H1 (cell line): Measurements from ENCODE around the gene ADAMTS3. TPM values are rescaled to one million over a fixed set of nuclear protein-coding genes. Genes with fewer than 3 reads are reported as not detected.

Experiments used
- CTCF ChIA-PET: fragments of 300-600 bp; sonication (Branson Sonifier 250); formaldehyde crosslinking; loops from one replicate; lab custom pipeline; 2021; ENCODE audit not compliant: partially characterized antibody; lab: Charles Lee
- POLR2A ChIA-PET: fragments of 300-600 bp; sonication (Branson Sonifier 250); formaldehyde crosslinking; loops from one replicate; lab custom pipeline; 2021; ENCODE audit warnings: inconsistent platforms; ENCODE audit not compliant: partially characterized antibody; lab: Charles Lee
- DNase-seq, 2 experiments: peaks; one replicate each; pipeline versions ENCODE4 v3.0.0 to v3.0.0-alpha.2; 2010 to 2022; ENCODE audit warnings: low spot score in 2 of 2, low read depth in 1 of 2, mixed read lengths in 1 of 2
- FAIRE-seq: peaks from 2 replicates; lab custom pipeline; 2011; peaks lifted over from hg19 to GRCh38; lab: Jason Lieb, UNC
- H2AFZ ChIP-seq: 2 replicates; pipeline ENCODE4 v1.8.1; 2012; ENCODE audit warnings: low read length, inconsistent platforms
- H2AK5ac ChIP-seq: 2 replicates; pipeline ENCODE4 v1.6.1; 2013; ENCODE audit warnings: low read depth, low read length
- H2BK120ac ChIP-seq: replicated peaks from 2 replicates; pipeline ENCODE3; 2013; ENCODE audit warnings: low read depth, low read length, inconsistent platforms
- H2BK12ac ChIP-seq: 2 replicates; pipeline ENCODE4 v1.6.1; 2013; ENCODE audit warnings: low read depth, low read length
- H2BK15ac ChIP-seq: 2 replicates; pipeline ENCODE4 v1.6.1; 2013; ENCODE audit warnings: low read length
- H2BK20ac ChIP-seq: 2 replicates; pipeline ENCODE4 v1.6.1; 2013; ENCODE audit warnings: low read length
- H2BK5ac ChIP-seq: 2 replicates; pipeline ENCODE4 v1.6.1; 2013; ENCODE audit warnings: low read depth, low read length
- H3K14ac ChIP-seq: 2 replicates; pipeline ENCODE4 v1.6.1; 2013; ENCODE audit warnings: inconsistent platforms; ENCODE audit not compliant: insufficient read length
- H3K18ac ChIP-seq: 2 replicates; pipeline ENCODE4 v1.6.1; 2013; ENCODE audit warnings: low read length; ENCODE audit errors: extremely low read depth
- H3K23ac ChIP-seq: 2 replicates; pipeline ENCODE4 v1.6.1; 2013; ENCODE audit warnings: inconsistent platforms; ENCODE audit not compliant: insufficient read length
- H3K23me2 ChIP-seq: 2 replicates; pipeline ENCODE4 v1.6.1; 2013; ENCODE audit warnings: low read depth, low read length
- H3K27ac ChIP-seq: 2 replicates; pipeline ENCODE4 v1.6.1; 2011; ENCODE audit warnings: low read depth, low read length, inconsistent platforms
- H3K27me3 ChIP-seq, 4 experiments: replicated peaks in 1 of 4; 1 replicate in 1 of 4; 2 replicates in 3 of 4; pipeline versions ENCODE4 v1.6.1 to v1.8.1; 2011 to 2013; ENCODE audit warnings: low read length in 3 of 4, mild to moderate bottlenecking in 3 of 4, inconsistent platforms in 2 of 4, mixed read lengths in 2 of 4, moderate library complexity in 1 of 4; ENCODE audit not compliant: control insufficient read depth in 3 of 4, insufficient read depth in 3 of 4; ENCODE audit errors: extremely low read depth in 1 of 4
- H3K36me3 ChIP-seq, 4 experiments: 2 replicates each; pipeline versions ENCODE4 v1.6.1 to v1.8.1; 2011 to 2013; ENCODE audit warnings: mild to moderate bottlenecking in 4 of 4, low read length in 3 of 4, moderate library complexity in 2 of 4, control low read depth in 1 of 4, inconsistent platforms in 1 of 4; ENCODE audit not compliant: insufficient read depth in 4 of 4, control insufficient read depth in 2 of 4
- H3K4ac ChIP-seq: replicated peaks from 2 replicates; pipeline ENCODE3; 2013; ENCODE audit warnings: low read length, low read depth, mixed read lengths, inconsistent platforms; ENCODE audit not compliant: insufficient read length
- H3K4me1 ChIP-seq, 4 experiments: replicated peaks in 1 of 4; 1 replicate in 1 of 4; 2 replicates in 3 of 4; pipeline versions ENCODE4 v1.6.1 to v1.8.1; 2011 to 2013; ENCODE audit warnings: low read length in 3 of 4, inconsistent platforms in 2 of 4, mixed read lengths in 1 of 4; ENCODE audit not compliant: insufficient read depth in 4 of 4, control insufficient read depth in 3 of 4
- H3K4me2 ChIP-seq, 2 experiments: 2 replicates each; pipeline versions ENCODE4 v1.6.1 to v1.8.1; 2011 to 2013; ENCODE audit warnings: low read depth in 2 of 2, low read length in 2 of 2, control low read depth in 1 of 2, inconsistent platforms in 1 of 2, mild to moderate bottlenecking in 1 of 2; ENCODE audit not compliant: insufficient read depth in 1 of 2
- H3K4me3 ChIP-seq, 4 experiments: fragments of 200-600, 300-600 bp in 1 of 4; sonication (generic), shearing (Covaris generic), sonication (Bioruptor Twin) in 1 of 4; 2 replicates each; pipeline versions ENCODE4 v1.5.1 to v1.8.1; 2011 to 2016; ENCODE audit warnings: low read length in 4 of 4, low read depth in 3 of 4, control low read depth in 2 of 4, inconsistent platforms in 2 of 4, mild to moderate bottlenecking in 2 of 4, mixed read lengths in 1 of 4, moderate library complexity in 1 of 4; ENCODE audit not compliant: insufficient read depth in 2 of 4; ENCODE audit errors: extremely low read depth in 1 of 4
- H3K56ac ChIP-seq: replicated peaks from 2 replicates; pipeline ENCODE3; 2013; ENCODE audit warnings: low read depth, mild to moderate bottlenecking, mixed read lengths, low read length, inconsistent platforms; ENCODE audit not compliant: insufficient read length
- H3K79me1 ChIP-seq: 2 replicates; pipeline ENCODE4 v1.6.1; 2013; ENCODE audit warnings: low read depth, low read length, control low read depth
- H3K79me2 ChIP-seq, 2 experiments: 2 replicates each; pipeline versions ENCODE4 v1.6.1 to v1.8.1; 2012 to 2013; ENCODE audit warnings: low read length in 2 of 2, mild to moderate bottlenecking in 2 of 2, inconsistent platforms in 1 of 2; ENCODE audit not compliant: insufficient read depth in 2 of 2, control insufficient read depth in 1 of 2
- H3K9ac ChIP-seq, 4 experiments: replicated peaks in 1 of 4; 1 replicate in 1 of 4; 2 replicates in 3 of 4; pipeline versions ENCODE4 v1.6.1 to v1.8.1; 2011 to 2013; ENCODE audit warnings: low read depth in 3 of 4, low read length in 3 of 4, control low read depth in 2 of 4, mild to moderate bottlenecking in 2 of 4, moderate library complexity in 2 of 4, inconsistent platforms in 1 of 4; ENCODE audit errors: extremely low read depth in 1 of 4
- H3K9me3 ChIP-seq, 2 experiments: 2 replicates each; pipeline versions ENCODE4 v1.6.1 to v1.8.1; 2012 to 2013; ENCODE audit warnings: mild to moderate bottlenecking in 2 of 2, moderate library complexity in 2 of 2, control low read depth in 1 of 2, inconsistent platforms in 1 of 2, low read depth in 1 of 2, low read length in 1 of 2, mixed read lengths in 1 of 2; ENCODE audit not compliant: insufficient read depth in 2 of 2
- H4K20me1 ChIP-seq, 2 experiments: replicated peaks in 1 of 2; 2 replicates each; pipeline versions ENCODE3 to v1.8.1; 2011 to 2013; ENCODE audit warnings: inconsistent platforms in 2 of 2, low read length in 2 of 2, mild to moderate bottlenecking in 1 of 2; ENCODE audit not compliant: insufficient read depth in 2 of 2, control insufficient read depth in 1 of 2
- H4K5ac ChIP-seq: 2 replicates; pipeline ENCODE4 v1.6.1; 2013; ENCODE audit warnings: low read length, low read depth, mixed read lengths, inconsistent platforms; ENCODE audit not compliant: insufficient read length
- H4K8ac ChIP-seq: 2 replicates; pipeline ENCODE4 v1.8.0; 2013; ENCODE audit warnings: mild to moderate bottlenecking, moderate library complexity, low read length, inconsistent platforms; ENCODE audit not compliant: insufficient read depth; ENCODE audit errors: extremely low read depth
- H4K91ac ChIP-seq: replicated peaks from 2 replicates; pipeline ENCODE3; 2013; ENCODE audit warnings: low read length, mixed read lengths, inconsistent platforms; ENCODE audit not compliant: insufficient read length
- BCL11A ChIP-seq, 2 experiments: IDR thresholded peaks; one replicate each; pipeline ENCODE4 v1.6.1; 2011; ENCODE audit warnings: low read depth in 2 of 2, low read length in 2 of 2, mild to moderate bottlenecking in 2 of 2
- CBX5 ChIP-seq: fragments of 300-800, 300-1000 bp; sonication (generic); IDR thresholded peaks from 2 replicates; pipeline ENCODE4 v1.7.1; 2016; ENCODE audit warnings: antibody characterized with exemption, low read length, low read depth
- CHD1 ChIP-seq: IDR thresholded peaks from 2 replicates; pipeline ENCODE4 v1.6.1; 2012; ENCODE audit warnings: low read depth, low read length, improper control_type of control experiment
- EZH2 ChIP-seq: fragments of 200-600 bp; sonication (generic); IDR thresholded peaks from 2 replicates; pipeline ENCODE4 v1.7.1; 2012; ENCODE audit warnings: low read depth, mild to moderate bottlenecking, moderate library complexity, low read length, inconsistent platforms; ENCODE audit not compliant: severe bottlenecking
- KDM4A ChIP-seq: IDR thresholded peaks from one replicate; pipeline ENCODE4 v1.7.1; 2012; ENCODE audit warnings: low read depth, mild to moderate bottlenecking, moderate library complexity, low read length, inconsistent platforms; ENCODE audit not compliant: severe bottlenecking
- NRF1 ChIP-seq: IDR thresholded peaks from 2 replicates; pipeline ENCODE4 v1.6.1; 2011; ENCODE audit warnings: mild to moderate bottlenecking, low read depth, low read length, improper control_type of control experiment
- POLR2AphosphoS5 ChIP-seq: IDR thresholded peaks from 2 replicates; pipeline ENCODE4 v1.6.1; 2011; ENCODE audit warnings: low read depth, low read length
- SIX5 ChIP-seq: IDR thresholded peaks from 2 replicates; pipeline ENCODE4 v1.6.1; 2011; ENCODE audit warnings: mild to moderate bottlenecking, low read depth, low read length
- TAF1 ChIP-seq: IDR thresholded peaks from 2 replicates; pipeline ENCODE4 v1.6.1; 2011; ENCODE audit warnings: mild to moderate bottlenecking, low read depth, low read length
- TBP ChIP-seq: IDR thresholded peaks from 2 replicates; pipeline ENCODE4 v1.6.1; 2011; ENCODE audit warnings: low read depth, low read length, improper control_type of control experiment
- TCF12 ChIP-seq: IDR thresholded peaks from 2 replicates; pipeline ENCODE4 v1.6.1; 2011; ENCODE audit warnings: low read depth, mild to moderate bottlenecking, low read length
- TEAD4 ChIP-seq: IDR thresholded peaks from 2 replicates; pipeline ENCODE4 v1.6.1; 2012; ENCODE audit warnings: low read depth, low read length, inconsistent platforms, mixed read lengths
- YY1 ChIP-seq: IDR thresholded peaks from 2 replicates; pipeline ENCODE4 v1.6.1; 2011; ENCODE audit warnings: low read depth, mild to moderate bottlenecking, low read length
- WGBS, 2 experiments: shearing (Covaris generic) in 1 of 2; methylation state at CpG; one replicate each; pipeline versions ENCODE4 v1.1.6 to v1.1.7; 2013 to 2015; ENCODE audit warnings: low lambda C conversion rate in 2 of 2, mixed read lengths in 2 of 2, inconsistent platforms in 1 of 2, low coverage in 1 of 2, missing lambda C conversion rate in 1 of 2; ENCODE audit not compliant: insufficient replicate concordance in 2 of 2, insufficient coverage in 1 of 2, insufficient read length in 1 of 2; ENCODE audit errors: extremely low coverage in 1 of 2, missing lambda C conversion rate in 1 of 2; 5-methylcytosine and 5-hydroxymethylcytosine counted together
- polyA plus RNA-seq, 7 experiments: library from polyadenylated mRNA; depleted of rRNA in 3 of 7; stranded (reverse) in 5 of 7; unstranded in 2 of 7; fragments of >200 nt in 5 of 7; fragments of 200-250 nt in 2 of 7; gene quantifications; 1 replicate in 5 of 7; 2 replicates in 1 of 7; 4 replicates in 1 of 7; pipeline versions ENCODE4 v1.2.1 to v1.2.3, GENCODE V29; 2011 to 2013; ENCODE audit warnings: missing spikeins in 2 of 7, mixed read lengths in 2 of 7
- total RNA-seq: library from RNA; stranded (reverse); fragmentation: NEBNext Ultra II Directional; extraction: Animal tissue kit (Norgen Biotek cat#: 25700); gene quantifications from 2 replicates; pipeline ENCODE4 v1.2.1, GENCODE V29; 2021
- TF ChIP-seq, protein P1 (sequence below), 3 experiments: IDR thresholded peaks; 1 replicate in 2 of 3; 2 replicates in 1 of 3; pipeline versions ENCODE4 v1.5.1 to v1.6.1; 2011; ENCODE audit warnings: low read length in 3 of 3, mild to moderate bottlenecking in 3 of 3, inconsistent platforms in 2 of 3, low read depth in 1 of 3, moderate library complexity in 1 of 3; ENCODE audit not compliant: insufficient read depth in 1 of 3; ENCODE audit errors: control extremely low read depth in 1 of 3

ADAMTS3 gene
- total and polyA plus RNA-seq, 2 of the 8 experiments (the other 6 are each of a cell fraction or from before 2014, with no cell fraction given), result 1.3 to 3.4 TPM

DNA sequence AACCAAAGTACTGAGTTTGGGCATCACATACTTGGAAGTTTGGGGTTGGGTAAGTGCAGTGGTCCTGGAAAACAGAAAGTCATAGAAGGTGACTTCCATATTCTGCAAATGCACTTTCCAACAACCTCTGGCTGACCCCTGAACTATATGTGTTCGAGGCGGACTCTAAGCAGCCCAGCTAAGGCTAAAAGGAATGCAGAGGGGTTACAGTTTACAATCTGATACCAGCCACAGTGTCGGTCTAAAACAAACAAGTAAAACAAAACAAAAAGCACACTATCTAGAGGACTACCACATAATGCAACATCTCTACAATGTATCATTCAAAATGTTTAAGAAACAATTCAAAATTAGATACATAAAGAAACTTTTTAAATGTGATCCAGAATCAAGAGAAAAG lies 185.6 kb downstream of the ADAMTS3 start:
- Histone ChIP-seq H3K27me3 (no peaks in the 10 kb centered on the region), H4K5ac (no peak overlapping the region), H3K4me3 (no peak overlapping the region), H2AK5ac (no peak overlapping the region), H3K4me1 (no peaks in the 10 kb centered on the region), H2BK15ac (no peak overlapping the region), H3K23me2 (no peaks in the 10 kb centered on the region), H2BK20ac (no peak overlapping the region), H2BK5ac (no peak overlapping the region), H3K27ac (no peak overlapping the region), H3K4ac (no peak overlapping the region), H2AFZ (no peak overlapping the region), H2BK12ac (no peak overlapping the region), H3K18ac (no peak overlapping the region), H3K36me3 (no peaks in the 10 kb centered on the region), H3K14ac (no peak overlapping the region), H2BK120ac (no peak overlapping the region), H3K23ac (no peak overlapping the region), H3K9me3 (no peaks in the 10 kb centered on the region), H3K4me2 (no peak overlapping the region), H4K8ac (no peak overlapping the region), H3K79me1 (no peaks in the 10 kb centered on the region), H4K20me1 (no peaks in the 10 kb centered on the region), H4K91ac (no peak overlapping the region), H3K56ac (no peak overlapping the region), H3K79me2 (no peaks in the 10 kb centered on the region), H3K9ac (no peak overlapping the region)
- DNase-seq (no peak), FAIRE-seq (no peak)
- 91% methylated on average over 3 of the region's 3 CpGs; no CpG with 5 or more reads in 1 of the 2 experiments for WGBS, 2 experiments
- CTCF ChIA-PET, result no interaction called here
- POLR2A ChIA-PET, result no interaction called here
- TF ChIP-seq EZH2, result no peak
- TF ChIP-seq BCL11A (IDR thresholded peaks at IDR 0.05; ENCODE audit: low read depth in 2 of 2, low read length in 2 of 2), result no peak
- TF ChIP-seq TAF1, result no peak
- TF ChIP-seq CBX5, result no peak
- TF ChIP-seq, protein P1, sequence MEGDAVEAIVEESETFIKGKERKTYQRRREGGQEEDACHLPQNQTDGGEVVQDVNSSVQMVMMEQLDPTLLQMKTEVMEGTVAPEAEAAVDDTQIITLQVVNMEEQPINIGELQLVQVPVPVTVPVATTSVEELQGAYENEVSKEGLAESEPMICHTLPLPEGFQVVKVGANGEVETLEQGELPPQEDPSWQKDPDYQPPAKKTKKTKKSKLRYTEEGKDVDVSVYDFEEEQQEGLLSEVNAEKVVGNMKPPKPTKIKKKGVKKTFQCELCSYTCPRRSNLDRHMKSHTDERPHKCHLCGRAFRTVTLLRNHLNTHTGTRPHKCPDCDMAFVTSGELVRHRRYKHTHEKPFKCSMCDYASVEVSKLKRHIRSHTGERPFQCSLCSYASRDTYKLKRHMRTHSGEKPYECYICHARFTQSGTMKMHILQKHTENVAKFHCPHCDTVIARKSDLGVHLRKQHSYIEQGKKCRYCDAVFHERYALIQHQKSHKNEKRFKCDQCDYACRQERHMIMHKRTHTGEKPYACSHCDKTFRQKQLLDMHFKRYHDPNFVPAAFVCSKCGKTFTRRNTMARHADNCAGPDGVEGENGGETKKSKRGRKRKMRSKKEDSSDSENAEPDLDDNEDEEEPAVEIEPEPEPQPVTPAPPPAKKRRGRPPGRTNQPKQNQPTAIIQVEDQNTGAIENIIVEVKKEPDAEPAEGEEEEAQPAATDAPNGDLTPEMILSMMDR (IDR thresholded peaks at IDR 0.05; ENCODE audit: control extremely low read depth in 1 of 3, insufficient read depth in 1 of 3, low read depth in 1 of 3, low read length in 3 of 3), result no peak
- no peak for TF ChIP-seq TCF12
- TF ChIP-seq POLR2AphosphoS5, result no peak
- no peak for TF ChIP-seq TBP
- no peak for TF ChIP-seq NRF1
- no peak for TF ChIP-seq KDM4A
- no peak for TF ChIP-seq SIX5
- no peak for TF ChIP-seq CHD1
- TF ChIP-seq TEAD4, result no peak
- TF ChIP-seq YY1, result no peak
